Stimulated activated CD8-positive, alpha-beta memory T cell treated with anti-CD3 and anti-CD28 coated beads, Interleukin-15, amount 100 ng/mL, for 48 hours (primary cell): Measurements from ENCODE around the gene GNG12.

ENCODE experiments used
- DNase-seq, 2 donors: peaks; one replicate each; pipeline ENCODE4 v3.0.0-alpha.2; 2020; ENCODE audit warnings: low read depth in 2 of 2

GNG12 gene

DNA sequence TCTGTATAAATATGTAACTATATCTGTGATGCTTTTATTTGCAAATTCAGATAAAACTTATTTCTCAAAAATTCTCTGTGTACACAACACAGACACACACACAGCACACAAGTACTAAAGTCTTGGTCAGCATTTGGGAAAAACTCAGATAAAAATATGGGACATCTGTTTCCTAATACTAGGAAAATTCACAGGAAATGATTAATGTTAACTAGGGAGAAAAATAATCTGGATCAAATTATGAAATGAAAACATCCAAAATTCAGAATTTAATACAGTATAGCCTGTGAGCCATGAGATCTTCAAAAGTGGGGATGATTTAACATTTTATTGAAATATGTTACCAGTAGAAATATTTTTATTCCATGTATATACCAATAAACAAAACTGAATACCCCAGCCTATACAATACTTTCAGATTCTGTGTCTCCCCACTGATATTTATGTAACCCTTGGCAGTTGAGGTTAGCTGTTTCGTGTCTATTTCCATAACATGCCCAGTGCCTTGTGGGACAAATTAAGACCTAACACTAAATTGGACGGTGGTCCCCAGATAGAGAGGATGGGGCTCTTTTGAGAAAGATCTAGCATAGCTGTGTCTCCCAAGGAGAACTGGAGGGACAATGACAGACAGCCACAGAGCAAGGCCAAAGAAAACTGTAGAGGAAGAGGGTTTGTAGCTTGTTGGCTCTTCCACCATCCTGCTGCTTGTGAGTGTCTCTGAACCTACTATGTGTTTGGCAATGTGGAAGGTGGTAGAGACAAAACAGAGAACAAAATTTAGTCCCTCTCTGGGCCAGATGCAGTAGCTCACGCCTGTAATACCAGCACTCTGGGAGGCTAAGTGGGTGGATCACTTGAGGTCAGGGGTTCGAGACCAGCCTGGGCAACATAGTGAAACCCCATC is 47.2 kb downstream of the GNG12 start:
- no peak for DNase-seq

DNA sequence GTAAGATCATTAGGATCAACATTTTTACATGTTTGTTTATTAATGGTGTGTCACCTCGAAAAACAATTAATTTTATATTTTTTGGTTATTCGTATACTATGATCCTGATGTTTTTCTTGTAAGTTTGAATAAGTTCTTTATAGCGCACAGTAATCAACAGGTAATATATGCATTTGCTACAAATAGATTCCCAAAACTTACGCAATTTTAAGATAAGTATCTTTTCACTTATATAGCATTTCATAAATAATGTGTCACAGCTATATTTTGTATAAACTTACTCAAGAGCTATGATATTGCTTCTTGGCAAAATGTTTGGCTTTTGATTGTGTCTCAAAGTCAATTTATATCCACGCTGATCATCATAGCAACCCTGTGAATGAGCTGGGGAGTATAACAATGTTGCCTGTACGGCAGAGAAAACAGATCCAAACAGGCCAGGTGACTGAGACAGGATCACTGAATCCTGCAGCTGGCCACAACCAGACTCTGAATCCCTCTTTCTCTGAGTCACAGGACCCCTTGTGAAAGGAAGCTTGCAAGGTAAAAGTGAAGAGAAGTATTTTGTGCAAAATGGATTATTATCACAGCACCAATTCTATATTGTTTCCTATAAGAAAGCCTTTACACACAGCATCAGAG is 48.6 kb downstream of the GNG12 start:
- DNase-seq = no peak

DNA sequence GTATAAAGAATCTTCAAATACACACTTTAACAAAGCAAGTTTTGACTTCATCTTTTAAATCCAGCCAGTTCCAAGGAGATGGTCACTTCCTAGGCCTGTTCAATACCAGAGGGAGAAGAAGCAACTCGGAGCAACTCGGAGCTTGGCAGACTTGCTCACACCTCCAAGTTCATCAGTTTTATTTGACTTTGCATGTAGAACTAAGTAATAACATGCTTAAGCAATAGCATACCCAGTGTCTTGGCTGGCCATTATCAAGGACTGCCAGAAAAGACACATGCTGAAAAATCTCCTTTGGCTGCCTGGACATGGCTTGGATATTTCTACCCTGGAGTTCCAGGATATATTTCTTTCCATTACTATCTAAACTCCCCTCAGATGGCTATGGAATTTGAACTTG is 52.6 kb downstream of the GNG12 start:
- no peak for DNase-seq

DNA sequence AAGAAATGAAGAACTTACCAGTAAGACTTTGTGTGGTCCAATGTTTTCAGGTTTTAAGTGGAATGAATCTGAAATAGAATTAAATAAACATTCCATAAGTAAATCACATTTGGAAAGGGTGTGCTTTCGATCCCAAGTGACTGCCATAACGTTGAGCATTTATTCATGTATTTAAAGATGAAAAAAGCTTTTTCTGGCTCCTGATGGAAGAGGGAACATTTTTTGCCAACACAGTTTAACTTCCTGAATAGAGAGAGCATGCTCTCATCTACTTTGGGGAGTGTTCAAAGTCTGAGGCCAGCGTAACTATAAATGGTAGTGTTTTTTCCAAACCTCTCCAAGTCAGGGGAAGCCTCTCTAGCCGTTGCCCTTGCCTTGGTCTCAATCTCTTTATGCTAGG is 55.8 kb downstream of the GNG12 start:
- DNase-seq = no peak

DNA sequence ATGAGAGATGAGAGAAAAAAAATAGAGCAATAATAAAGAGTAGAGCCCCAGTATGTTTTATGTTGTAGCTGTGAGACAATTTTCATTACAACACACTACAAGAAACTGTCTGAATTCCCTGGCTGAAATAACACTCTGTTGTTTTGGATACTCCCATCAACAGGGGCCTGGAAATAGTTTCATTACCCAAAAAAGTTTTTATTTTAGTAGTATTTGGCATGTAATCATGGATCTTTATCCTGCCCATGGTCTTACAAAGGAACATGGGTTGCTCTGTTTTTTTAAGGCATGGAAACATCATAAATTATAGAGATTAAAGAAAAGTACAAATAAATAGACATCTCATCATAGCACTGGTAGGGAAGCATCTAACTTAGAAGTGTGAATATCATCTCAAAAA is 56.3 kb downstream of the GNG12 start:
- no peak for DNase-seq

DNA sequence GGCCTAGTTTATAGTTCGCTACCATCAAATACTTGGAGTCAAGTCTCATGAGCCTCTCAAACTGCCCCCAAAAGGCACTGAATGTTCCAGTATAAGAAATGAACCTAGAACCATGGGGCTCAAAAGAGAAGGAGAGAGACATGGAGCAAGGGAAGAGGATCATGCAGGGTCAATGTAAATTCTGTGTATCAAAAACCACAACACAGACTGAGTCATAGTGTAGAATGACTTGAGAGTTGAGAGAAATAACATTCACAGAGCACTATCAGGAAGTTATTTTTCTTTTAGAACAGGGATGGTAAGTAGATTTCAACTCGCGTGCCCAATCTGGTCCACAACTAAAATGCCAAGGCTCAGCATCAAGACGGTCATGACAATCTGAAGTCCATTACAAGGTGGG is 59.8 kb downstream of the GNG12 start:
- DNase-seq = no peak

DNA sequence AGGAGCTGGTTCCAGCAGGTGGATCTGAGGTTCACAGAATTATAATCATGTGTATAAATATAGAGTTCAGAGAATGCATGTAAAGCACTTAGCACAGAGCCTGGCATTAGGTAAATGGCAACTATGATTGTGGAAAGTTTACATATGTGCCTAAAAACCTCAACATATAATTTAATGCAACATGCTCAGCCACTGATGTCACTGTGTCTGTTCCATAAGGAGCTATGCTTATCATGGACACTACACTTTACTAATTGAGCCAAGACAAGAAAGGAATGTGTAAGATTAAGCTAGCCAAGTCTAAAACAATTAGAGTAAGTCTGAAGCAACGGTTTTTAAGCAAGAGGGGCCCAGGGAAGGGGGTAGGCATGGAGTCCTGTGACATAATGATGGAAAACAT is 61.5 kb downstream of the GNG12 start:
- DNase-seq = no peak

DNA sequence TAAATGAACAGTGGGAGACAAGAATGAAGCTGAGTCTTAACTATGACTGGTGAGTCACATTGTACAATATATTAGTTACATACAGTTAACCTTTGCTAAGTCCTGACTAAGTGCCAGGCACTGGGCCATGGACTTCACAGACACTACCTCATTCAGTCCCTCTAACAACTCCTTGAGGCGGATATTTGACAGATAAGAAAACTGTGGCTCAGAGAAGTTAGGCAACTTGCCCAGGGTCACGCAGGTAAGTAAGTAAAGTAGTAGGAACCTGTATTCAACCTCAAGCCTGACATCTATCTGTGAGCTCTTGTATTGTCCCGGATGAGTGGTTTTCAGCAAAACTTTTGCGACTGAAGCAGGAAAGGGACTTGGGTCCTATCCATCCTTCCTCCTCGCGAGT is 62.1 kb downstream of the GNG12 start:
- DNase-seq = no peak

DNA sequence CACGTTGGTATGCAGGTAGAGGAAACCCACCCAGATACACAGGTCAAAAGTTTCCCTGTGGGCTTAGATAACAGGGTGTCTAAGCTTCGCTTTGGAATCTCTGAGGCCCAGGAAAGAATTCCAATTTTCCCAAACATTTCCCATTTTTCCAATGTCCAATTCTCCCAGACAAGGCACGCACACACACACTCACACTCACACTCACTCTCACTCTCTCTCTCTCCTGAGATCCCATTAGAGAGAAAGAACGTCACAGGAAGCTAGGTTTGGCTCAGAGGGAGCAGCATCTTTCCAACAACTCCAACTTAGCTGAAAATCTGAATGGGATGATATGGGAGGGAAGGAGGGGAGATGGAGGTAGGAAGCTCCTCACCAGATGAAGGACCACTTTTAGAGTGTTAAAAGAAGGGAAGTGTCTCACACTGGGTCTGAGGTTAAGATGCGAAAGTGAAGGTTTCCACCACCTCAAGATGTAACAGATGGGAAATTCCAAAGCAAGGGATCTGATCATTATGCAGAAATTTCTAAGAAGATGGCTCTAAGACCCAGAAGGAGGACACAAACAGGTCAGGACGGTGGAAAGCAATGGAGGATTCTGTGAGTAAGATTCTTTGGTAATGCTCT is 63.5 kb downstream of the GNG12 start:
- no peak for DNase-seq

DNA sequence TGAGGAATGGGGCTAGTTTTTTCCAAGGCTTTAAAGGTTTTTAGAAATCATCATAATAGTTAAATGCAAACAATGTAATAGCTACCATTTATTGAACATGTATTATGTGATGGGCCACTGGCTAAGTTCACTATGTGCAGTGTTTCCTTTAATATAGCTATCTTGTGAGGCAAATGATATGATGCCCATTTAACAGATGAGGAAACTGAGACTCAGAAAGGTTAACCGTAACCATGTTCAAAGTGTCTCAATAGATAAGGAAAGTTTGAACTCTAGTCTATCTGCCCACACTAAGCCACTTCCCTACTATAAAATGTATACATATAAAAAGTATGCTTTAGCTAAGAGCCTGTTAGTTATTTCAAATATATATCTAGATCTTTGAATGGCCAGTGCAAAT is 64.8 kb downstream of the GNG12 start:
- DNase-seq = no peak

DNA sequence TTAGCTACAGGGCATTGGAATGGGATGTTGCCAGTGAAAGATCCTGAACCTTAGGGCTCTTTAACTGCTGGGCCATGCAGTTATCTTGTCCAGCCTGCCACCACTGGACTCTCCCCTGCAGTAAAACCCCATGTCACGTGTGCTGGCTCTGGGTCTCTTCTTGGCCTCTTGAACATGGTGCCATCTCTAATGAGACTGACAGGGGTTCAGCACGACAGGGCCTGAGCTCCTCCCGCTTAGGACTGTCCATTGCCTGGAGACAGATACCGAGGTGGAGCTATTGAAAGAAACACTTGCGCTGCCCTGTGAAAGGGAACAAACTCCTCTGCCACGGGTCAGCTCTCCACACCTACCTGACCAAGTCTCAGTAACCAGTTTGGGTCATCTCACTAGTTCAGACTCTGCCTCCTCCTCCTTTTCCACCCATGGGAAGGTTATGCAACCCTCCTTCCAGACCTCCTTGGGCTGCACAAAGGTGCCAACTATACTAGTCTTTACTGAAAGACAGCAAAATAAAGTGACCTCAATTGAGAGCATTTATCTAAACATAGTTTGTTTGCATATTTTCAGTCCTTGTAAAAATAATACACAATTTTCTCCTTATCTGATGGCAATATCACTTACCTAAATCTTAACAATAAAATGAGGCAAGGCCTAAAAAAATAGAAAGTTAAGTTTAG is 66.0 kb downstream of the GNG12 start:
- no peak for DNase-seq

DNA sequence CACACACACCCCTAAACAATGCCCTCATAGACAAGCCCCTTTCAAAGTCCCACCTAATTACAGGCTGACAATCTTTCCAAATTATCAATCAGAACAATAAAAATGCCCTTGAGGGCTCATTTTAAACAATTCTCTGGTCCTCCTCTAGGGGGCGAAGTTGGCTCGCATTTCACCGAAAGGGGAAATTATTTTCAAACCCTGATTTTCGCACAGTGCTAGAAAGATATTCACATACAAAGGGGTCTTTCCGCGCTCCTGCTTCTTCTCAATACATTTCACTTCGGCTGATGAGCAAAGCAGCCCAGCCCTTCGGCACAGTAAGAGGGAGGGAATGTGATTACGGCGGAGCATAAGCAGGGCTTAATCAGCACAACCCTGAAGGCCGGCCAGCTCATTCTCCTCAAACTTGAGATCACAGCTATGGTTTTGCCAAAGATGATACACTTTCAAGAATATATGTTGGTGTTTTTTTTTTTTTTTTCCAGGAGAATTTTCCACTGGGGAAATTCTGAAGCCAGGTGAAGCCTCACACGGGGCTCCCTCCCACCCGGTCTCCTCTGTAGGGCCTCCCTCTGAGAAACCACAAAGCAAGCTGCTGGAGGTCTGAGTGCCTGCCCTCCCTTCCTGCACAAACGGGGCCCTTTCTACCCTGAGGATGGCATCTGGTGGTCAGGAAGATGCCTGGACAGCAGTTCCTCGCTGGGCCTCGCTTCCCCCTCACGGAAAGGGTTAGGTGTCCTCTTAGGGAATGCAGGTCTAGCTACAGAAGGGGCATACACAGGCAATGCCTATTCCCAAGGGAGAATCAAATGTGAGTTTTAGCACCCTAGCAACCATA is 66.9 kb downstream of the GNG12 start:
- peak in 1 of 2 donors; percentile 4 for DNase-seq

DNA sequence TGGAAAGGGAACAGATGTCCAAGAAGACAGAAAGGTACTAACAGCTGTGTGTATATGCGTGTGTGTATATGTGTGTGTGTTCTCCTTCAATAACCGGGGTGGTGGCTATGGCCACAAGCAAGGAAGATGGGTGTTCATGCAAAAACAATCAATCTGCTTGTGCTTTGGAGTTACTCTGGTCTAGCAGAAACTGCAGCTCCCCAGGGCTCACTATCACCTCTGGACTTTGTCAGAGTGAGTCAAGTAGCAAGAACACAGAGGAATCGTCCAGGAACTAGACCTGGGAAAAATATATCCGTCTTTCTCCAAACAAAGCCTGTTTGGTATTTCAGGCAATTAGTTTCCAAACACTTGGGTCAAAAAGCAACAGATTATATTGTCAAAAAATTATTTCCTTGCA is 68.6 kb downstream of the GNG12 start:
- no peak for DNase-seq

DNA sequence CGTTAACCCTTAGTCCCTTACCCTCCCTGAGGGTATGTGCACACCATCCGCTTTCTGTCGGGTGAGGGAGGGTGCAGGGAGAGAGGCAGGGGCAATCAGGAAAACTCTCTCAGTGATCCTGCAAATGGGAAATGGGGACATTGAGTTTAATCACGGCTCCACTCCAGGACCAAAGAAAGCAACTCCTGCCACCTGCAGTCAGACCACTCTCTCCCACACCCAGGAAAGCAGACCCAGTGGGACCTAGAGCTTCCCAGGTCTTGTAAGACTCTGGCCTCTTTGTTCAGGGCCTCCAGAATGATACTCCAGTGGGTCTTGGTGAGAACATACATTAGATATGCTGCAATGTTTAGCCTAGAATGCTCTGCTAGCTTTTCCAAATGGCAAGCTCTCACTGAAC is 71.5 kb downstream of the GNG12 start:
- DNase-seq = no peak

DNA sequence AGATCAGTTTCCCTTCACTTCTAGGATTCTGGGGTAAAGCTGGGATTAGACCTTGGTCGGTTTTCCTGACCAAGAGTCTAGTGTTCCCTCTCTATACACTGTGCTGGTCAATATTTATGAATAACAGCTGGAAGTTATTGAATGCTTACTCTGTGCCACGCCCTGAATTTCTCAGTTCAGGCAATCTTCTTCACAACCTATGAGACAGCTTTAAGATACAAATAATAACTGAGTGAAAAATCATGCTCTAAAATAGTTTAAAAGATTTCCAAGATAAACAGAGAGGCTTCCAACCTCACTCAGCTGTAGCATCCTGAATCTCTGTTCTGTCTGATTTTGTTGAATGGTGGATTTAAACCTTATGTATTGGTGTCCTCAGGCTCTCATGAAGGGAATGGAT is 72.2 kb downstream of the GNG12 start:
- DNase-seq = no peak

DNA sequence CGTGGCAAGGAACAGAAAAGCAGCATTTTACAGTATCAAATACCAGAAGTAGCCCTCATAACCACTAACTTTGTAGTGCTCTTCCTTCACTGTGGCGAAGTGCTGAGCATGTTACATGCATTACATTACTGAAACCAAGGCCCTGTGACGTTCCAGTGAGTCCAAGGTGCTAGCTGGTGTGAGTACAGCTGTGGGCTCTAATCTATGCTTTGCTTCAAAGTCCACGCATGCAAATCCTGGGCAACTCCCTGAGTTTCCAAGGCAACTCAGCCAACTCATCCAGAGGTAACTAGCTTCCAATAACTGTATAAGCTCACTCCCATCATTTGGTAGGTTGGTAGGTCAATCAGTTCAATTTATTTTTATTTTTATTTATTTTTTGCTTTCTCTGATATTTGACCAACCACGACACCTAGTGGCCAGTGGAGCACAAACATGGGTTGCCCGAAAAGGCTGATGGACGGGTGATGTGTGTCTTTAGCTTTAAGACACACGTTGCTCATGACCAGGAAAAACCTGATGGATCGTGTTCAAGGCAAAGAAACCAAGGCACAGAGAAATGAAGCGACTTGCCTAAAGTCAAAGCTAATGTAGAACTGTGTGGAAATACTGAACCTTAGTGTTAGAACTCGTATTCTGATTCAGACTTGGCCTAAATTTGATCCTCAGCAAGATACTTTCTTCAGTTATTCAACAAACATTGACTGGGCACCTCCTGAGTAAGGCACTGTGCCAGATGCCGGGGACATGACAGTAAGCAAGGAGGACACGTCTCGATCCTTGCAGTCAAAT is 73.0 kb downstream of the GNG12 start:
- DNase-seq = peak in 1 of 2 donors; percentile 3

DNA sequence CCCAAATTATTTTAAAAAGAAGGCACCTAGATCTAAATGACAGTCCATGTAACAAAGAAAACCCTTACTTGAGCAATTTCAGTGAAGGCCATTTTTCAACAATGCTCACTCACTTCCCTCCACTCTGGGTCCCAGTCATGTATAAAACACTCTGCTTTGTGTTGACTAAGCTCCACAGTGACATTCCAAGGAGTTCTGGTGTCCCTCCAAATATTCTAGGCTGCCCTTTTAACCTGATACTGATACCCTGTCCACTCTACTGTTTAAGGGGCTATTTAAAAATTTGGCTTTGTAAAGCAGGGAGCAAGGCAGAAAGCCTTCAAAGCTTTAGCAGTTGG is 73.6 kb downstream of the GNG12 start:
- DNase-seq = no peak

DNA sequence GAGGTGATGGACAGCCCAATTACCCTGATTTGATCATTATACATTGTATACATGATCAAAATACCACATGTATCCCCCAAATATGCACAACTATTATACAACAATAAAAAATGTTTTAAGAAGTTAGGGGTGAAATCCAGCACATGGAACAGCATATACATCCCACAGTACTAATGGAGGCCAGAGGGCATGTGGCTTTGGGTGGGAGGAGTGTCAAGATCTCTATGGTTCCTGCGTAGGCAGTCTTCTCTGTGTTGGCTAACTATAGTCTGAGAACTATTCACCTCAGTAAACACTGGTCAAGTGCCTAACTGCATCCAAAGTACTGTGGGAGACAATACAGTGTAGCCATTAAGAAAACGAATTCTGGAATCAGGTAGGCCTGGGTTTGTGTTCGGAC is 74.2 kb downstream of the GNG12 start:
- no peak for DNase-seq

DNA sequence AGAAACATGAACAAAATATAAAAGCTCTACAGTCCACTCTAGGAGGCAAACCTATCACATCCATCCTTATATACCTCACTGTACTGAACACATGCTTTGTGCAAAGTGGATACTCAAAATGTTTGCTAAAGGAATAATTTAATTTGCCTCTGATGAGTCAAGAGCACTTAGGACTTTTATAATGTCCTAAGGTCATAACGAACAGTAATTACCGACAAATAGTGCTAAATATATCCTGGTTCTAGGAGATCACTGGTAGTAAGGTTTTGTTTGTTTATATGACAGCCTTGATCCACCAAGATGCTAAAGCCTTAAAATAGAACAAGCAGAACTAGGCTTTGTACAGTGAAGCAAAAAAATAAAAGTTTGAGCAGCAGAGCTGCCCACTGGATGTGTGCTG is 77.6 kb downstream of the GNG12 start:
- no peak for DNase-seq

DNA sequence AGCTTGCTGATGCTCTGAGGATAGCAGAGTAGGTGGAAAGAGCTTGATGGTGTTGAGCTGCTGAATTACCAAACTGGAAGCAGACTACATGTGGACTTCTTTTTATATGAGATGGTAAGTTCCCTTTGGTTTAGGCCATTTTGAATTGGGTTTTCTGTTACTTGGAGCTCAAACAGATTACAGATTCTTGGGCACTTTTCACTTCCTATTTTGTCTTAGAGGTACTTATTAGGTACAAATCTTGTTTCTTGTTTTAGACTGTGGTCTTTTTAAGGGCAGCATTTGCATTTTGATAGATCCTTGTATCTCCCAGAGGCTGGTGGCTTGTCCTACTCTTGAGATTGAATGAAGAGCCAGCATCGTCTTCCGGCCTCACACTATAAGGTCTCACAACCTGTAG is 78.1 kb downstream of the GNG12 start:
- no peak for DNase-seq

DNA sequence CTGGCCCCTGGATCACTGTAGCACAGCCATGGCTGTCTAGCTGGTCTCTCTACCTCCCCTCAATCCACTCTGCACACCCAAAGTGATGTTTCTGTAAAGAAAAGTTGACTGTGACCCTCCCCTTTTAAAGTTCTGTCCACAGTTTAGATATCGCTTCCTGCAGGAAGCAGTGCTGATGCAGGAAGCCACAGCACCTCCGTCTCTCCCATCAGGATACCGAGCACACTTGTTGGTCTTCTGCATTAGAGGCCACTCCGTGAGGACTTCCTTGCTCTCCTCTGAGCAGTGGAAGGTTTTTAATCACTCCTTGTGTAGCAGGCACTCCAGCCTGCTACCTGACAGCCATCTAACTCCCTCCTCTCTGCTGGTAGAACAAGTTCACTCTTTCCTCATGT is 78.7 kb downstream of the GNG12 start:
- no peak for DNase-seq
